K562 (cell line): ENCODE results near the gene ARHGAP26. TPM values are rescaled to one million over a fixed set of nuclear protein-coding genes. Genes with fewer than 3 reads are reported as not detected.

Experiments used
- ATAC-seq: fragments of 200-7000 bp; cut with Tn5 transposase; 3 replicates; pipeline ENCODE4 v1.9.1; 2020; ENCODE audit warnings: moderate library complexity
- BruUV-seq: library from RNA; stranded (reverse); fragments of 400-500 nt; replicated peaks from 2 replicates; lab custom pipeline; 2021; lab: Mats Ljungman, UMichigan
- CTCF ChIA-PET: fragments of 300-600 bp; formaldehyde crosslinking; extraction: SDS; loops from one replicate; lab custom pipeline; 2021; ENCODE audit warnings: low intra/inter-chr PET ratio; lab: Yijun Ruan, JAX
- POLR2A ChIA-PET: fragments of 300-600, 350-650 bp; sonication (Branson Sonifier 250); formaldehyde crosslinking; extraction: SDS; loops from one replicate; lab custom pipeline; 2021; ENCODE audit warnings: antibody characterized with exemption, inconsistent platforms; lab: Yijun Ruan, JAX
- DNase-seq, 4 experiments: peaks; one replicate each; pipeline versions ENCODE4 v3.0.0 to v3.0.0-alpha.2; 2011 to 2018; ENCODE audit warnings: low spot score in 3 of 4, mixed read lengths in 3 of 4; ENCODE audit errors: extremely low read depth in 1 of 4
- FAIRE-seq: peaks from 2 replicates; lab custom pipeline; 2011; peaks lifted over from hg19 to GRCh38; lab: Jason Lieb, UNC
- H2AFZ ChIP-seq: 2 replicates; pipeline ENCODE4 v1.6.0; 2011; ENCODE audit warnings: low read depth, low read length, control low read depth, inconsistent platforms
- H3K27ac ChIP-seq: fragments of 200-600 bp; 3 replicates; pipeline ENCODE4 v1.8.0; 2011; ENCODE audit warnings: low read depth, mild to moderate bottlenecking, control low read depth, inconsistent platforms, low read length, moderate library complexity, mixed read lengths; ENCODE audit errors: extremely low read depth
- H3K27me3 ChIP-seq, 2 experiments: fragments of 300-600 bp in 1 of 2; 2 replicates in 1 of 2; 3 replicates in 1 of 2; pipeline versions ENCODE4 v1.6.0 to v1.8.0; 2011; ENCODE audit warnings: inconsistent platforms in 2 of 2, low read length in 2 of 2, mild to moderate bottlenecking in 1 of 2, mixed read lengths in 1 of 2, moderate library complexity in 1 of 2; ENCODE audit not compliant: control insufficient read depth in 2 of 2, insufficient read depth in 2 of 2
- H3K36me3 ChIP-seq: fragments of 300-600 bp; 3 replicates; pipeline ENCODE4 v1.8.0; 2011; ENCODE audit warnings: mild to moderate bottlenecking, low read length, inconsistent platforms; ENCODE audit not compliant: control insufficient read depth, insufficient read depth
- H3K4me1 ChIP-seq, 2 experiments: fragments of 200-600 bp in 1 of 2; replicated peaks in 1 of 2; 2 replicates in 1 of 2; 3 replicates in 1 of 2; pipeline versions ENCODE4 v1.5.1 to v1.8.0; 2011; ENCODE audit warnings: inconsistent platforms in 2 of 2, low read length in 2 of 2, mild to moderate bottlenecking in 1 of 2, mixed read lengths in 1 of 2, moderate library complexity in 1 of 2; ENCODE audit not compliant: control insufficient read depth in 2 of 2, insufficient read depth in 2 of 2
- H3K4me2 ChIP-seq: 2 replicates; pipeline ENCODE4 v1.6.1; 2011; ENCODE audit warnings: low read length, control low read depth, inconsistent platforms, mixed read lengths; ENCODE audit not compliant: insufficient read depth
- H3K4me3 ChIP-seq: fragments of 200-600 bp; sonication (generic), shearing (Covaris generic); 2 replicates; pipeline ENCODE4 v1.5.1; 2016; ENCODE audit warnings: control low read depth, inconsistent platforms
- H3K79me2 ChIP-seq: fragments of 200-600 bp; 3 replicates; pipeline ENCODE4 v1.8.0; 2011; ENCODE audit warnings: low read length, inconsistent platforms; ENCODE audit not compliant: control insufficient read depth, insufficient read depth
- H3K9ac ChIP-seq, 2 experiments: 2 replicates each; pipeline versions ENCODE4 v1.6.0 to v1.6.1; 2011; ENCODE audit warnings: low read depth in 2 of 2, low read length in 2 of 2, control low read depth in 1 of 2, inconsistent platforms in 1 of 2, mild to moderate bottlenecking in 1 of 2, mixed read lengths in 1 of 2; ENCODE audit not compliant: insufficient read depth in 1 of 2
- H3K9me1 ChIP-seq: one replicate; pipeline ENCODE4 v1.6.0; 2011; ENCODE audit warnings: inconsistent platforms, mild to moderate bottlenecking, low read length, moderate library complexity; ENCODE audit not compliant: control insufficient read depth, insufficient read depth
- H3K9me3 ChIP-seq: replicated peaks from 2 replicates; pipeline ENCODE4 v1.5.1; 2011; ENCODE audit warnings: low read depth, low read length, inconsistent platforms; ENCODE audit not compliant: control insufficient read depth, insufficient read depth
- H4K20me1 ChIP-seq: replicated peaks from 2 replicates; pipeline ENCODE4 v1.6.1; 2011; ENCODE audit warnings: low read length, inconsistent platforms, mixed read lengths; ENCODE audit not compliant: control insufficient read depth, insufficient read depth
- CREB5 ChIP-seq: fragments of 250-450 bp; sonication (Bioruptor Pico); IDR thresholded peaks from 2 replicates; pipeline ENCODE4 v1.5.0; 2020; ENCODE audit warnings: mild to moderate bottlenecking
- DNMT1 ChIP-seq: fragments of 450-650 bp; IDR thresholded peaks from 2 replicates; pipeline ENCODE4 v1.6.1; 2016; ENCODE audit warnings: antibody characterized with exemption, mild to moderate bottlenecking
- E2F3 ChIP-seq: fragments of 250-450 bp; sonication (Bioruptor Pico); IDR thresholded peaks from 2 replicates; pipeline ENCODE4 v1.4.0; 2020; ENCODE audit warnings: mild to moderate bottlenecking
- OTX1 ChIP-seq: fragments of 450-650 bp; formaldehyde crosslinking; IDR thresholded peaks from 2 replicates; pipeline ENCODE4 v1.4.0; 2022; ENCODE audit warnings: mild to moderate bottlenecking
- ZFPM2 ChIP-seq: fragments of 250-450 bp; sonication (Bioruptor Pico); IDR thresholded peaks from 2 replicates; pipeline ENCODE4 v1.5.1; 2022; ENCODE audit warnings: mild to moderate bottlenecking
- ZKSCAN1 ChIP-seq: fragments of 150-350 bp; IDR thresholded peaks from 2 replicates; pipeline ENCODE4 v1.6.1; 2016; ENCODE audit warnings: low read depth, low read length
- ZNF175 ChIP-seq: fragments of 200-800 bp; sonication (Bioruptor generic); IDR thresholded peaks from 2 replicates; pipeline ENCODE4 v1.6.1; 2016; ENCODE audit warnings: low read depth, mild to moderate bottlenecking, missing genetic modification characterization, missing compliant biosample characterization
- ZNF764 ChIP-seq: fragments of 250-450 bp; sonication (Bioruptor Pico); IDR thresholded peaks from 2 replicates; pipeline ENCODE4 v1.4.0; 2020; ENCODE audit warnings: low read depth, mild to moderate bottlenecking, moderate library complexity
- ZNF785 ChIP-seq: fragments of 250-450 bp; sonication (Bioruptor Pico); IDR thresholded peaks from 2 replicates; pipeline ENCODE4 v1.4.0; 2020; ENCODE audit warnings: mild to moderate bottlenecking
- WGBS: fragments of 100-300 bp; shearing (Covaris generic); methylation state at CpG from one replicate; pipeline ENCODE4 v1.1.6; 2016; ENCODE audit warnings: low coverage, mixed read lengths; ENCODE audit not compliant: insufficient coverage; ENCODE audit errors: missing lambda C conversion rate; 5-methylcytosine and 5-hydroxymethylcytosine counted together
- in situ Hi-C: fragments of 300-500 bp; cut with MboI; formaldehyde crosslinking; loops from 4 replicates; pipeline ENCODE4 v1.15.0; 2018; ENCODE audit warnings: inconsistent platforms, mixed read lengths
- intact Hi-C: fragments of 100-400 bp; cut with micrococcal nuclease; formaldehyde crosslinking; loops from 2 replicates; pipeline ENCODE4 v1.14.2; 2022
- polyA plus RNA-seq, 8 experiments: library from polyadenylated mRNA; depleted of rRNA in 4 of 8; stranded (reverse) in 5 of 8; unstranded in 3 of 8; fragments of >200 nt; fragmentation: Nextera tagmentation in 2 of 8; fragmentation: Illumina TruSeq in 1 of 8; extraction: Ambion mirVana in 2 of 8; extraction: Trizol in 1 of 8; gene quantifications; 2 replicates each; pipeline versions ENCODE4 v1.2.1 to v1.2.3, GENCODE V29; 2011 to 2014; ENCODE audit warnings: inconsistent platforms in 1 of 8, missing spikeins in 1 of 8
- total RNA-seq, 7 experiments: library from RNA; depleted of rRNA in 6 of 7; stranded (reverse); fragments of >200 nt in 6 of 7; fragmentation: Illumina TruSeq in 2 of 7; extraction: Trizol in 2 of 7; gene quantifications; 2 replicates each; pipeline versions ENCODE4 v1.2.1 to v1.2.3, GENCODE V29; 2011 to 2021; ENCODE audit warnings: low replicate concordance in 1 of 7
- TF ChIP-seq, protein P1 (sequence below), 2 experiments: fragments of 450-650 bp; IDR thresholded peaks; 2 replicates each; pipeline ENCODE4 v1.6.1; 2016
- TF ChIP-seq, protein P2 (sequence below): fragments of 450-650 bp; formaldehyde crosslinking; IDR thresholded peaks from 2 replicates; pipeline ENCODE4 v1.4.0; 2020; ENCODE audit warnings: mild to moderate bottlenecking, moderate library complexity

ARHGAP26 gene
- total and polyA plus RNA-seq, 9 of the 15 experiments (the other 6 are each of a cell fraction or from before 2014, with no cell fraction given): 0.13 to 1.1 (median 0.55) TPM

GRCh38 chr5:143165049-143165880 lies 395.1 kb downstream of the ARHGAP26 start:
- H3K9me1 ChIP-seq: no peaks in the 10 kb centered on the region
- H3K27me3 ChIP-seq: no peaks in the 10 kb centered on the region
- H2AFZ ChIP-seq: no peak overlapping the region
- intact Hi-C loops (no loop called here), in situ Hi-C loops (no loop called here)
- DNase-seq: no peak
- H3K36me3 ChIP-seq: no peaks in the 10 kb centered on the region
- no peak overlapping the region for H3K27ac ChIP-seq
- FAIRE-seq: no peak
- no peak overlapping the region for H3K4me3 ChIP-seq
- no peaks in the 10 kb centered on the region for H3K4me1 ChIP-seq
- ChIA-PET CTCF (no interaction called here), POLR2A (no interaction called here)
- H3K9me3 ChIP-seq: no peaks in the 10 kb centered on the region
- BruUV-seq: no TSS peak
- H3K79me2 ChIP-seq: no peaks in the 10 kb centered on the region
- no peak for ATAC-seq
- WGBS: 36% methylated on average over 12 of the region's 12 CpGs
- H3K9ac ChIP-seq: no peak overlapping the region
- no peaks in the 10 kb centered on the region for H4K20me1 ChIP-seq
- TF ChIP-seq, protein P1, sequence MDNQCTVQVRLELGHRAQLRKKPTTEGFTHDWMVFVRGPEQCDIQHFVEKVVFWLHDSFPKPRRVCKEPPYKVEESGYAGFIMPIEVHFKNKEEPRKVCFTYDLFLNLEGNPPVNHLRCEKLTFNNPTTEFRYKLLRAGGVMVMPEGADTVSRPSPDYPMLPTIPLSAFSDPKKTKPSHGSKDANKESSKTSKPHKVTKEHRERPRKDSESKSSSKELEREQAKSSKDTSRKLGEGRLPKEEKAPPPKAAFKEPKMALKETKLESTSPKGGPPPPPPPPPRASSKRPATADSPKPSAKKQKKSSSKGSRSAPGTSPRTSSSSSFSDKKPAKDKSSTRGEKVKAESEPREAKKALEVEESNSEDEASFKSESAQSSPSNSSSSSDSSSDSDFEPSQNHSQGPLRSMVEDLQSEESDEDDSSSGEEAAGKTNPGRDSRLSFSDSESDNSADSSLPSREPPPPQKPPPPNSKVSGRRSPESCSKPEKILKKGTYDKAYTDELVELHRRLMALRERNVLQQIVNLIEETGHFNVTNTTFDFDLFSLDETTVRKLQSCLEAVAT (IDR thresholded peaks at IDR 0.05): no peak
- H3K4me2 ChIP-seq: no peak overlapping the region

DNA sequence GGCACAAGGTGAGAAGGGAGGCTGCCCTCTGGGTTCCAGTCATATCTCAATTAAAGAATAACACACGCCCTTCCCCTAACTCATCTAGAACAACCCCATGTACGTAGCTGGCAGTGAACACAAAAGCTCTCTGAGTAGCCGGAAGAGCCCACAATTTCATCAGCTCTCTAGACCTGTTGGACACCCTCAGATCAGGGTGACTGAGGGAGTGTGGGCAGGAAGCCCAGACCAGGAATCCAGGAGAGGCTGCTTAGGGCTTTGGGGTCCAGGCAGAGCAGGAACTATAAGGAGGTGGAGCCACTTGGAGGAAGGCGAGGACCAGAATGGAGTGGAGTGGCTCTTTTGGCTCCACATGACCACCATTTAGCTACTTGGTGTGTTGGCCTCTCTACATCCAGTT lies 395.9 kb downstream of the ARHGAP26 start:
- Histone ChIP-seq H3K9ac (no peak overlapping the region), H3K27ac (no peak overlapping the region), H2AFZ (no peak overlapping the region), H3K4me2 (no peak overlapping the region), H3K9me1 (no peaks in the 10 kb centered on the region), H4K20me1 (no peaks in the 10 kb centered on the region), H3K4me3 (no peak overlapping the region), H3K9me3 (no peaks in the 10 kb centered on the region), H3K4me1 (no peaks in the 10 kb centered on the region), H3K36me3 (no peaks in the 10 kb centered on the region), H3K79me2 (no peaks in the 10 kb centered on the region), H3K27me3 (no peaks in the 10 kb centered on the region)
- ATAC-seq: no peak
- BruUV-seq: no TSS peak
- intact Hi-C loops (no loop called here), in situ Hi-C loops (no loop called here)
- POLR2A ChIA-PET: interaction anchor here (0.9 to 1.4 kb wide), 2 partner anchors 9 to 12 kb away, joined by 3 to 4 read pairs; no protein-coding TSS in a partner anchor
- no peak for DNase-seq
- CTCF ChIA-PET: no interaction called here
- FAIRE-seq: no peak
- 44% methylated on average over 4 of the region's 4 CpGs for WGBS
- TF ChIP-seq ZNF764 (CRISPR knock-in tag) (no peak), CREB5 (CRISPR knock-in tag) (no peak), ZNF785 (no peak), ZNF175 (CRISPR knock-in tag) (no peak), ZKSCAN1 (no peak), ZFPM2 (no peak), OTX1 (CRISPR knock-in tag) (no peak), DNMT1 (no peak), E2F3 (CRISPR knock-in tag) (no peak)
- TF ChIP-seq, protein P2, sequence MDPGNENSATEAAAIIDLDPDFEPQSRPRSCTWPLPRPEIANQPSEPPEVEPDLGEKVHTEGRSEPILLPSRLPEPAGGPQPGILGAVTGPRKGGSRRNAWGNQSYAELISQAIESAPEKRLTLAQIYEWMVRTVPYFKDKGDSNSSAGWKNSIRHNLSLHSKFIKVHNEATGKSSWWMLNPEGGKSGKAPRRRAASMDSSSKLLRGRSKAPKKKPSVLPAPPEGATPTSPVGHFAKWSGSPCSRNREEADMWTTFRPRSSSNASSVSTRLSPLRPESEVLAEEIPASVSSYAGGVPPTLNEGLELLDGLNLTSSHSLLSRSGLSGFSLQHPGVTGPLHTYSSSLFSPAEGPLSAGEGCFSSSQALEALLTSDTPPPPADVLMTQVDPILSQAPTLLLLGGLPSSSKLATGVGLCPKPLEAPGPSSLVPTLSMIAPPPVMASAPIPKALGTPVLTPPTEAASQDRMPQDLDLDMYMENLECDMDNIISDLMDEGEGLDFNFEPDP (CRISPR knock-in tag): no peak
